H1 (cell line): ENCODE data around the gene ERMARD. TPM values are rescaled to one million over a fixed set of nuclear protein-coding genes. Genes with fewer than 3 reads are reported as not detected.
A peak's percentile ranks its signal among the peaks of the same experiment; 100 is the strongest.

Source experiments
- CTCF ChIA-PET: fragments of 300-600 bp; sonication (Branson Sonifier 250); formaldehyde crosslinking; loops from one replicate; lab custom pipeline; 2021; ENCODE audit not compliant: partially characterized antibody; lab: Charles Lee
- POLR2A ChIA-PET: fragments of 300-600 bp; sonication (Branson Sonifier 250); formaldehyde crosslinking; loops from one replicate; lab custom pipeline; 2021; ENCODE audit warnings: inconsistent platforms; ENCODE audit not compliant: partially characterized antibody; lab: Charles Lee
- DNase-seq, 2 experiments: peaks; one replicate each; pipeline versions ENCODE4 v3.0.0 to v3.0.0-alpha.2; 2010 to 2022; ENCODE audit warnings: low spot score in 2 of 2, low read depth in 1 of 2, mixed read lengths in 1 of 2
- FAIRE-seq: peaks from 2 replicates; lab custom pipeline; 2011; peaks lifted over from hg19 to GRCh38; lab: Jason Lieb, UNC
- H2AFZ ChIP-seq: 2 replicates; pipeline ENCODE4 v1.8.1; 2012; ENCODE audit warnings: low read length, inconsistent platforms
- H2AK5ac ChIP-seq: 2 replicates; pipeline ENCODE4 v1.6.1; 2013; ENCODE audit warnings: low read depth, low read length
- H2BK120ac ChIP-seq: replicated peaks from 2 replicates; pipeline ENCODE3; 2013; ENCODE audit warnings: low read depth, low read length, inconsistent platforms
- H2BK12ac ChIP-seq: 2 replicates; pipeline ENCODE4 v1.6.1; 2013; ENCODE audit warnings: low read depth, low read length
- H2BK15ac ChIP-seq: 2 replicates; pipeline ENCODE4 v1.6.1; 2013; ENCODE audit warnings: low read length
- H2BK20ac ChIP-seq: 2 replicates; pipeline ENCODE4 v1.6.1; 2013; ENCODE audit warnings: low read length
- H2BK5ac ChIP-seq: 2 replicates; pipeline ENCODE4 v1.6.1; 2013; ENCODE audit warnings: low read depth, low read length
- H3K14ac ChIP-seq: 2 replicates; pipeline ENCODE4 v1.6.1; 2013; ENCODE audit warnings: inconsistent platforms; ENCODE audit not compliant: insufficient read length
- H3K18ac ChIP-seq: 2 replicates; pipeline ENCODE4 v1.6.1; 2013; ENCODE audit warnings: low read length; ENCODE audit errors: extremely low read depth
- H3K23ac ChIP-seq: 2 replicates; pipeline ENCODE4 v1.6.1; 2013; ENCODE audit warnings: inconsistent platforms; ENCODE audit not compliant: insufficient read length
- H3K23me2 ChIP-seq: 2 replicates; pipeline ENCODE4 v1.6.1; 2013; ENCODE audit warnings: low read depth, low read length
- H3K27ac ChIP-seq: 2 replicates; pipeline ENCODE4 v1.6.1; 2011; ENCODE audit warnings: low read depth, low read length, inconsistent platforms
- H3K27me3 ChIP-seq, 4 experiments: replicated peaks in 1 of 4; 1 replicate in 1 of 4; 2 replicates in 3 of 4; pipeline versions ENCODE4 v1.6.1 to v1.8.1; 2011 to 2013; ENCODE audit warnings: low read length in 3 of 4, mild to moderate bottlenecking in 3 of 4, inconsistent platforms in 2 of 4, mixed read lengths in 2 of 4, moderate library complexity in 1 of 4; ENCODE audit not compliant: control insufficient read depth in 3 of 4, insufficient read depth in 3 of 4; ENCODE audit errors: extremely low read depth in 1 of 4
- H3K36me3 ChIP-seq, 4 experiments: 2 replicates each; pipeline versions ENCODE4 v1.6.1 to v1.8.1; 2011 to 2013; ENCODE audit warnings: mild to moderate bottlenecking in 4 of 4, low read length in 3 of 4, moderate library complexity in 2 of 4, control low read depth in 1 of 4, inconsistent platforms in 1 of 4; ENCODE audit not compliant: insufficient read depth in 4 of 4, control insufficient read depth in 2 of 4
- H3K4ac ChIP-seq: replicated peaks from 2 replicates; pipeline ENCODE3; 2013; ENCODE audit warnings: low read length, low read depth, mixed read lengths, inconsistent platforms; ENCODE audit not compliant: insufficient read length
- H3K4me1 ChIP-seq, 4 experiments: replicated peaks in 1 of 4; 1 replicate in 1 of 4; 2 replicates in 3 of 4; pipeline versions ENCODE4 v1.6.1 to v1.8.1; 2011 to 2013; ENCODE audit warnings: low read length in 3 of 4, inconsistent platforms in 2 of 4, mixed read lengths in 1 of 4; ENCODE audit not compliant: insufficient read depth in 4 of 4, control insufficient read depth in 3 of 4
- H3K4me2 ChIP-seq, 2 experiments: 2 replicates each; pipeline versions ENCODE4 v1.6.1 to v1.8.1; 2011 to 2013; ENCODE audit warnings: low read depth in 2 of 2, low read length in 2 of 2, control low read depth in 1 of 2, inconsistent platforms in 1 of 2, mild to moderate bottlenecking in 1 of 2; ENCODE audit not compliant: insufficient read depth in 1 of 2
- H3K4me3 ChIP-seq, 4 experiments: fragments of 200-600, 300-600 bp in 1 of 4; sonication (generic), shearing (Covaris generic), sonication (Bioruptor Twin) in 1 of 4; 2 replicates each; pipeline versions ENCODE4 v1.5.1 to v1.8.1; 2011 to 2016; ENCODE audit warnings: low read length in 4 of 4, low read depth in 3 of 4, control low read depth in 2 of 4, inconsistent platforms in 2 of 4, mild to moderate bottlenecking in 2 of 4, mixed read lengths in 1 of 4, moderate library complexity in 1 of 4; ENCODE audit not compliant: insufficient read depth in 2 of 4; ENCODE audit errors: extremely low read depth in 1 of 4
- H3K56ac ChIP-seq: replicated peaks from 2 replicates; pipeline ENCODE3; 2013; ENCODE audit warnings: low read depth, mild to moderate bottlenecking, mixed read lengths, low read length, inconsistent platforms; ENCODE audit not compliant: insufficient read length
- H3K79me1 ChIP-seq: 2 replicates; pipeline ENCODE4 v1.6.1; 2013; ENCODE audit warnings: low read depth, low read length, control low read depth
- H3K79me2 ChIP-seq, 2 experiments: 2 replicates each; pipeline versions ENCODE4 v1.6.1 to v1.8.1; 2012 to 2013; ENCODE audit warnings: low read length in 2 of 2, mild to moderate bottlenecking in 2 of 2, inconsistent platforms in 1 of 2; ENCODE audit not compliant: insufficient read depth in 2 of 2, control insufficient read depth in 1 of 2
- H3K9ac ChIP-seq, 4 experiments: replicated peaks in 1 of 4; 1 replicate in 1 of 4; 2 replicates in 3 of 4; pipeline versions ENCODE4 v1.6.1 to v1.8.1; 2011 to 2013; ENCODE audit warnings: low read depth in 3 of 4, low read length in 3 of 4, control low read depth in 2 of 4, mild to moderate bottlenecking in 2 of 4, moderate library complexity in 2 of 4, inconsistent platforms in 1 of 4; ENCODE audit errors: extremely low read depth in 1 of 4
- H3K9me3 ChIP-seq, 2 experiments: 2 replicates each; pipeline versions ENCODE4 v1.6.1 to v1.8.1; 2012 to 2013; ENCODE audit warnings: mild to moderate bottlenecking in 2 of 2, moderate library complexity in 2 of 2, control low read depth in 1 of 2, inconsistent platforms in 1 of 2, low read depth in 1 of 2, low read length in 1 of 2, mixed read lengths in 1 of 2; ENCODE audit not compliant: insufficient read depth in 2 of 2
- H4K20me1 ChIP-seq, 2 experiments: replicated peaks in 1 of 2; 2 replicates each; pipeline versions ENCODE3 to v1.8.1; 2011 to 2013; ENCODE audit warnings: inconsistent platforms in 2 of 2, low read length in 2 of 2, mild to moderate bottlenecking in 1 of 2; ENCODE audit not compliant: insufficient read depth in 2 of 2, control insufficient read depth in 1 of 2
- H4K5ac ChIP-seq: 2 replicates; pipeline ENCODE4 v1.6.1; 2013; ENCODE audit warnings: low read length, low read depth, mixed read lengths, inconsistent platforms; ENCODE audit not compliant: insufficient read length
- H4K8ac ChIP-seq: 2 replicates; pipeline ENCODE4 v1.8.0; 2013; ENCODE audit warnings: mild to moderate bottlenecking, moderate library complexity, low read length, inconsistent platforms; ENCODE audit not compliant: insufficient read depth; ENCODE audit errors: extremely low read depth
- H4K91ac ChIP-seq: replicated peaks from 2 replicates; pipeline ENCODE3; 2013; ENCODE audit warnings: low read length, mixed read lengths, inconsistent platforms; ENCODE audit not compliant: insufficient read length
- E2F6 ChIP-seq: IDR thresholded peaks from 2 replicates; pipeline ENCODE4 v1.6.1; 2012; ENCODE audit warnings: inconsistent platforms
- HDAC6 ChIP-seq: IDR thresholded peaks from one replicate; pipeline ENCODE4 v1.7.1; 2012; ENCODE audit warnings: low read depth, mild to moderate bottlenecking, inconsistent platforms, low read length, moderate library complexity
- JUN ChIP-seq: IDR thresholded peaks from 2 replicates; pipeline ENCODE4 v1.6.1; 2011; ENCODE audit warnings: low read depth, mild to moderate bottlenecking, improper control_type of control experiment, low read length
- JUND ChIP-seq: IDR thresholded peaks from 2 replicates; pipeline ENCODE4 v1.6.1; 2011; ENCODE audit warnings: mild to moderate bottlenecking, improper control_type of control experiment, low read length
- KDM1A ChIP-seq: fragments of 200-600, 300-600 bp; sonication (generic); IDR thresholded peaks from 2 replicates; pipeline ENCODE4 v1.7.1; 2016; ENCODE audit warnings: mild to moderate bottlenecking, low read length, borderline replicate concordance
- SRF ChIP-seq: IDR thresholded peaks from 2 replicates; pipeline ENCODE4 v1.6.1; 2011; ENCODE audit warnings: mild to moderate bottlenecking, low read depth, low read length, moderate library complexity
- TAF1 ChIP-seq: IDR thresholded peaks from 2 replicates; pipeline ENCODE4 v1.6.1; 2011; ENCODE audit warnings: mild to moderate bottlenecking, low read depth, low read length
- TCF12 ChIP-seq: IDR thresholded peaks from 2 replicates; pipeline ENCODE4 v1.6.1; 2011; ENCODE audit warnings: low read depth, mild to moderate bottlenecking, low read length
- WGBS, 2 experiments: shearing (Covaris generic) in 1 of 2; methylation state at CpG; one replicate each; pipeline versions ENCODE4 v1.1.6 to v1.1.7; 2013 to 2015; ENCODE audit warnings: low lambda C conversion rate in 2 of 2, mixed read lengths in 2 of 2, inconsistent platforms in 1 of 2, low coverage in 1 of 2, missing lambda C conversion rate in 1 of 2; ENCODE audit not compliant: insufficient replicate concordance in 2 of 2, insufficient coverage in 1 of 2, insufficient read length in 1 of 2; ENCODE audit errors: extremely low coverage in 1 of 2, missing lambda C conversion rate in 1 of 2; 5-methylcytosine and 5-hydroxymethylcytosine counted together
- polyA plus RNA-seq, 7 experiments: library from polyadenylated mRNA; depleted of rRNA in 3 of 7; stranded (reverse) in 5 of 7; unstranded in 2 of 7; fragments of >200 nt in 5 of 7; fragments of 200-250 nt in 2 of 7; gene quantifications; 1 replicate in 5 of 7; 2 replicates in 1 of 7; 4 replicates in 1 of 7; pipeline versions ENCODE4 v1.2.1 to v1.2.3, GENCODE V29; 2011 to 2013; ENCODE audit warnings: missing spikeins in 2 of 7, mixed read lengths in 2 of 7
- total RNA-seq: library from RNA; stranded (reverse); fragmentation: NEBNext Ultra II Directional; extraction: Animal tissue kit (Norgen Biotek cat#: 25700); gene quantifications from 2 replicates; pipeline ENCODE4 v1.2.1, GENCODE V29; 2021

The ERMARD gene
- total and polyA plus RNA-seq, 2 of the 8 experiments (the other 6 are each of a cell fraction or from before 2014, with no cell fraction given), result 12.2 to 25.6 TPM

DNA sequence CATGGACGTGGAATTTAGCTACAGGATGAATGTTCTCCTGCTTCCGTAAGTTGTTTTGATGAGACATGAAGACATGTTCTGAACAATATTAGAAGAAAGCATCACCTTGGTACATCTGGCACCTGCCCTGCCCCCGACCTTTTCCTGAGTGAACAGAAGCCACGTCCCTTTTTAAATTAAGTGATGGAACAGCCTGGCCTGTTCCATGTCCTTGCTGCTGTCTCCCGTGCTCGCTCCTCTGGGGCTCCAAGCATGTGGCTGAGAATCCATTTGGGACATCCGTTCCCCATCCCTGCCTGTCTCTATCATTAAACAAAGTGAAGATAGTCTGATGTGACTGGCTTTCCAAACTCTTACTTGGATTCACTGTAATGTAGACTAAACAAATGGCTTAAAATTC lies 36.4 kb downstream of the ERMARD start:
- no peak for TF ChIP-seq TAF1
- TF ChIP-seq JUND, result no peak
- TF ChIP-seq SRF, result no peak
- TF ChIP-seq JUN, result no peak
- no peak for TF ChIP-seq HDAC6
- no peak for TF ChIP-seq KDM1A
- no peak for TF ChIP-seq TCF12
- TF ChIP-seq E2F6, result no peak
- Histone ChIP-seq H2AK5ac (no peak overlapping the region), H2BK5ac (no peak overlapping the region), H4K5ac (no peak overlapping the region), H3K9me3 (no peaks in the 10 kb centered on the region), H3K4me3 (no peak overlapping the region), H3K4ac (no peak overlapping the region), H3K27ac (no peak overlapping the region), H3K18ac (no peak overlapping the region), H4K20me1 (peaks cover 0 to 2% of the 10 kb centered on the region in 2 experiments), H2BK12ac (no peak overlapping the region), H3K9ac (no peak overlapping the region; a peak in 1 of 7 replicates), H3K23ac (no peak overlapping the region), H3K56ac (no peak overlapping the region), H3K79me2 (no peaks in the 10 kb centered on the region), H3K23me2 (no peaks in the 10 kb centered on the region; the same call in 1 of the 2 replicates), H3K14ac (no peak overlapping the region), H2BK20ac (no peak overlapping the region), H4K8ac (no peak overlapping the region), H3K4me2 (no peak overlapping the region), H3K4me1 (peaks cover 0 to 12% (median 4%) of the 10 kb centered on the region in 4 experiments; a peak in 5 of 7 replicates), H2AFZ (no peak overlapping the region), H4K91ac (no peak overlapping the region), H3K79me1 (no peaks in the 10 kb centered on the region), H3K36me3 (no peaks in the 10 kb centered on the region), H2BK120ac (no peak overlapping the region), H3K27me3 (peaks cover 0 to 12% (median 4%) of the 10 kb centered on the region in 4 experiments; a peak in 4 of 7 replicates), H2BK15ac (no peak overlapping the region)
- FAIRE-seq (no peak), DNase-seq (peak in 1 of 2 experiments; percentile 8)
- 85% methylated on average over 7 of the region's 7 CpGs; no CpG with 5 or more reads in 1 of the 2 experiments for WGBS, 2 experiments
- ChIA-PET POLR2A (no interaction called here), CTCF (interaction anchor here (1.2 to 4.8 kb wide), 4 partner anchors 11 to 729 kb away, joined by 4 to 64 read pairs (median 5); no protein-coding TSS in a partner anchor)
